ENCODE measurements around the gene R3HDM1. TPM values are rescaled to one million over a fixed set of nuclear protein-coding genes. Genes with fewer than 3 reads are reported as not detected.
"Not testable (repeated sequence)": the region's sequence is repeated elsewhere in the genome, so short reads cannot be mapped to it uniquely, and the experiment has no call there.

The R3HDM1 gene
- total and polyA plus RNA-seq, 4 experiments from 2014 or later, result 8.2 to 42.3 (median 32.2) TPM

DNA sequence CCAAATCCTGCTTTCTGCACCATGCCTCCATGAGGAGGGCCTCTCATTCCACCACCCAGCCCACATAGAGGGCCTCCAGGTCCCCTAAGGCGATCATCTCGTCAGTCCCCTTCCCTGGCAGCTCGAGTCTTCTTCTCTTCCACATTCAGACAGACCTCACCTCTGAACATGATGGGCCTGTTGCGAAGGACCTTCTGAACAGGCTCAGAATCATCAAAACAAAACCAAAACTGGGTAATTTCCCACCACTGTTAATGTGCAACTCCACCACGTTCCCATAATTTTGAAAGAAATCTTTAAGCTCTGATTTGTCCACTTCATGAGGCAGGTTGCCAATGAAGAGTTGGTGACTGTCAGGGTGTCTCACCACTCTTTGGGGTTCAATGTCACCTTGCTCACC is 20.7 kb upstream of the R3HDM1 start:
- Mint-ChIP-seq H3K4me3 (peak overlapping the region in 1 of 8 donors; percentile 10), H3K36me3 (peaks cover 3 to 19% of the 10 kb centered on the region in 2 donors), H3K4me1 (peaks cover 0 to 1% (median 0%) of the 10 kb centered on the region in 4 donors), H3K27ac (no peak overlapping the region), H3K9me3 (peaks cover 0 to 18% (median 3%) of the 10 kb centered on the region in 8 donors), H3K27me3 (no peaks in the 10 kb centered on the region)
- Histone ChIP-seq H3K4me1 (ENCODE audit: insufficient read depth, low read length) (no peaks in the 10 kb centered on the region), H3K27ac (ENCODE audit: low read depth, low read length) (no peak overlapping the region), H3K27me3 (ENCODE audit: insufficient read depth, low read length) (no peaks in the 10 kb centered on the region), H3K9me3 (ENCODE audit: control insufficient read depth in 1 of 2, low read length in 2 of 2) (no peaks in the 10 kb centered on the region), H3K4me3 (ENCODE audit: low read length in 2 of 2) (no peak overlapping the region), H3K36me3 (ENCODE audit: insufficient read depth, low read length) (no peaks in the 10 kb centered on the region)
- intact Hi-C loops (cut with micrococcal nuclease), result no loop called here
- CTCF ChIA-PET (ENCODE audit: partially characterized antibody), result no interaction called here
- no peak for DNase-seq
- POLR2A ChIA-PET (ENCODE audit: partially characterized antibody), result no interaction called here

DNA sequence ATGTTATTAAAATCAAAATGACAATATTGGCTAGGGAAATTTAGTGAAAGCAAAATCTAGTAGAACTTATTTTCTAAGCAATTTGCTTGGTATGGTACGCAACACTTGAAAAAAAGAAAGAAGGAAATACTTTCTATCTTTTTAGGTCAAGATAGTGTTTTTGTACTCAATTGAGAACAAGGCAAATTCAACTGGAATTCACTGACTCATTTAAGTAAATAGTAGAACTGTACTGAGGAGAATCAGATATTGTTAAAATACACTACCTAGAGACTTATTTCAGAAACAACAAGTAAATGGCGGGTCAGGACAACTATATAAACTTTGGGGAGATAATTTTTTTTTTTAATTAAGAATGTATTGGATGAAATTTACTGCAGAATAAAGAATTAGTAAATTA is 19.2 kb upstream of the R3HDM1 start:
- Histone ChIP-seq H3K4me3 (ENCODE audit: low read length in 2 of 2) (no peak overlapping the region), H3K9me3 (ENCODE audit: control insufficient read depth in 1 of 2, low read length in 2 of 2) (peaks cover 0 to 4% of the 10 kb centered on the region in 2 donors), H3K4me1 (ENCODE audit: insufficient read depth, low read length) (no peaks in the 10 kb centered on the region), H3K27ac (ENCODE audit: low read depth, low read length) (no peak overlapping the region), H3K27me3 (ENCODE audit: insufficient read depth, low read length) (no peaks in the 10 kb centered on the region), H3K36me3 (ENCODE audit: insufficient read depth, low read length) (no peaks in the 10 kb centered on the region)
- H3K36me3 Mint-ChIP-seq, result peaks cover 3 to 13% of the 10 kb centered on the region in 2 donors
- H3K4me3 Mint-ChIP-seq, result no peak overlapping the region
- peaks cover 0 to 1% (median 0%) of the 10 kb centered on the region in 4 donors for H3K4me1 Mint-ChIP-seq
- CTCF ChIA-PET (ENCODE audit: partially characterized antibody), result no interaction called here
- POLR2A ChIA-PET (ENCODE audit: partially characterized antibody), result no interaction called here
- H3K9me3 Mint-ChIP-seq, result peaks cover 0 to 17% (median 3%) of the 10 kb centered on the region in 8 donors
- intact Hi-C loops (cut with micrococcal nuclease), result no loop called here
- H3K27ac Mint-ChIP-seq, result no peak overlapping the region
- no peaks in the 10 kb centered on the region for H3K27me3 Mint-ChIP-seq
- no peak for DNase-seq

DNA sequence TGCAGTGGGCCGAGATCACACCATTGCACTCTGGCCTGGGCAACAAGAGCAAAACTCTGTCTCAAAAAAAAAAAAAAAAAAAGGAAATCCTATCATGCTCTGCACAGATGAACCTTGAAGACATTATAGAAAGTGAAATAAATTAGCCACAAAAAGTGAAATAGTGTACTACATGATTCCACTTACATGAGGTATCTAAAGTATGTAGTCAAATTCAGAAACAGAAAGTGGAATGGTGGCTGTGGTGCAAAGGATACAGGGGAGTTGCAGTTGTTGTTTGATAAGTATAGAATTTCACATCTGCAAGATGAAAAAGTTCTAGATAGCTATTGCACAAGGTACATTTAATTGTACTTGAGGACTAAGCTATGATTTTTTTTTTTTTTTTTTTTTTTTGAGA is 5.5 kb upstream of the R3HDM1 start:
- Histone ChIP-seq H3K27me3 (ENCODE audit: insufficient read depth, low read length) (no peaks in the 10 kb centered on the region), H3K4me1 (ENCODE audit: insufficient read depth, low read length) (peaks cover 7% of the 10 kb centered on the region), H3K27ac (ENCODE audit: low read depth, low read length) (no peak overlapping the region), H3K9me3 (ENCODE audit: control insufficient read depth in 1 of 2, low read length in 2 of 2) (no peaks in the 10 kb centered on the region), H3K36me3 (ENCODE audit: insufficient read depth, low read length) (no peaks in the 10 kb centered on the region), H3K4me3 (ENCODE audit: low read length in 2 of 2) (no peak overlapping the region)
- intact Hi-C loops (cut with micrococcal nuclease), result no loop called here
- POLR2A ChIA-PET (ENCODE audit: partially characterized antibody), result no interaction called here
- CTCF ChIA-PET (ENCODE audit: partially characterized antibody), result no interaction called here
- no peaks in the 10 kb centered on the region for H3K4me1 Mint-ChIP-seq
- no peaks in the 10 kb centered on the region for H3K27me3 Mint-ChIP-seq
- peaks cover 0 to 3% of the 10 kb centered on the region in 2 donors for H3K36me3 Mint-ChIP-seq
- no peak for DNase-seq
- H3K4me3 Mint-ChIP-seq, result no peak overlapping the region
- H3K9me3 Mint-ChIP-seq, result peaks cover 0 to 2% (median 0%) of the 10 kb centered on the region in 8 donors
- H3K27ac Mint-ChIP-seq, result no peak overlapping the region

DNA sequence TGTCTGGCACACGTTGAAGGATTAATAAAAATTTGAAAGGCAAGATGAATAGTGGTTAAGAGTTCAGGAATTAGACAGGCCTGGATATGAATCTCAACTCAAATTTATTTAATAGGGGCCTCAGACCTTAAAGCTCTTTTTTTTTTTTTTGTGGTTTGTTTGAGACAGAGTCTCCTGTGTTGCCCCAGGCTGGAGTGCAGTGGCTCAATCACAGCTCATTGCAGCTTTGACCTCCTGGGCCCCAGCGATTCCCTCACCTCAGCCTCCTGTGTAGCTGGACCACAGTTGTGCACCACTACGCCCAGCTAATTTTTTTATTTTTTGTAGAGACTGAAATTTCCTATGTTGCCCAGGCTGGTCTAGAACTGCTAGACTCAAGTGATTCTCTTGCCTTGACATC is 3.3 kb upstream of the R3HDM1 start:
- no peaks in the 10 kb centered on the region for H3K9me3 ChIP-seq (ENCODE audit: control insufficient read depth in 1 of 2, low read length in 2 of 2)
- Mint-ChIP-seq H3K4me1 (peaks cover 7 to 11% (median 9%) of the 10 kb centered on the region in 4 donors), H3K36me3 (peaks cover 0 to 3% of the 10 kb centered on the region in 2 donors), H3K27me3 (no peaks in the 10 kb centered on the region), H3K4me3 (peak overlapping the region in 1 of 8 donors; percentile 58), H3K27ac (no peak overlapping the region), H3K9me3 (no peaks in the 10 kb centered on the region)
- H3K27me3 ChIP-seq (ENCODE audit: insufficient read depth, low read length), result no peaks in the 10 kb centered on the region
- no peak for DNase-seq
- ChIA-PET POLR2A (ENCODE audit: partially characterized antibody) (no interaction called here), CTCF (ENCODE audit: partially characterized antibody) (no interaction called here)
- no peaks in the 10 kb centered on the region for H3K36me3 ChIP-seq (ENCODE audit: insufficient read depth, low read length)
- no peak overlapping the region for H3K4me3 ChIP-seq (ENCODE audit: low read length in 2 of 2)
- intact Hi-C loops (cut with micrococcal nuclease), result no loop called here
- peaks cover 13% of the 10 kb centered on the region for H3K4me1 ChIP-seq (ENCODE audit: insufficient read depth, low read length)
- H3K27ac ChIP-seq (ENCODE audit: low read depth, low read length), result no peak overlapping the region

DNA sequence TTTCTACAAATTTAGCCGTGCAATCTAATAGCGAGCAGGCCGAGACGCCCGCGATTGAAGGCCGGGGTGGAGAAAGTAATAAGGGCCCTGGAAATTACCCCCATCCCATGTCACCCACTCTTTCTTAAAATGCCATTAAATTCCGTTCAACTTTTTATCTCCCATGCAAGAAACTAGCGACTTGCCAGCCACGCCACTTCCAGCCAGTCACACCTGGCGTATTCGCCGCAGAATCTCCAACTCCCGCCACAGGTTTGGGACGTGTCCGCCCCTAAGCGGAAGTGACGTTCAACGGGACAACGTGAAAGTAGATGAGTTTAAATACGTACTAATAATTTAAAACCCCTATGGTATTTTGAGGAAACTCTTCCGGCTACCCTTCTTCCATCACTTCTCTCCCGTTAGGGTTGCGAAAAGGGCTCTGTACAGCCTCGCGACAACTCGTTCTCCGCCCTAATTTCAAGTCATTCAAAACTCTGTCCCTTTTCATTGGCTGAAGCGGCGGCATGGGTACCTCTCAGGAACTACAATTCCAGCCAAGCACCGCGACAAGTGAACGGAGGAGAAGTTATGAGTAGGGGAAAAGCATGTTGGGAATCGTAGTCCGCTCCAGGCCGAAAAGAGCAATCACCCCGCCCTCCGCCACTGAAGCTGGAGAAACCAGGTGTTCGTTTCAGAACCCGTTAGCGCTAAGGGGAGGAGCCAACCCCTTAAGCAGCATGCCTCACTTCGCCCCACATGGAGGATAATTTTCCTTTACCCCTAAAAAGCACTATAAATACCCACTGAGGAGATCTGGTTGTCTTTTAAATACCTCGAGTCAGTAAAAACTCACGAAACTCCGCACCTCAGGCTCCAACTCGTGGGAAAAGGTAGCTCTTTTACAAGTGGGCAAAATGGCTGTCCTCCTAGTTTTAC is 712 bp upstream of the R3HDM1 start, which contains the start of gene ZRANB3:
TSS of gene ZRANB3 (minus strand) at position 906 of the 918 bp plus-strand sequence.
- intact Hi-C loops (cut with micrococcal nuclease), result loop anchor here (1.0 to 10.0 kb wide), 8 partner anchors 127 to 1403 kb away; partner anchors contain the start of genes CCNT2, MCM6, RAB3GAP1 and UBXN4
- Histone ChIP-seq H3K4me1 (ENCODE audit: insufficient read depth, low read length) (peaks cover 29% of the 10 kb centered on the region), H3K36me3 (ENCODE audit: insufficient read depth, low read length) (no peaks in the 10 kb centered on the region), H3K27me3 (ENCODE audit: insufficient read depth, low read length) (no peaks in the 10 kb centered on the region), H3K9me3 (ENCODE audit: control insufficient read depth in 1 of 2, low read length in 2 of 2) (no peaks in the 10 kb centered on the region), H3K4me3 (ENCODE audit: low read length in 2 of 2) (peak within 1 kb of the TSS; percentile 86 to 98), H3K27ac (ENCODE audit: low read depth, low read length) (peak within 1 kb of the TSS; percentile 89)
- Mint-ChIP-seq H3K27ac (peak within 1 kb of the TSS in 4 of 7 donors; percentile 59 to 91 (median 78)), H3K4me3 (no peak within 1 kb of the TSS), H3K27me3 (no peaks in the 10 kb centered on the region), H3K36me3 (no peaks in the 10 kb centered on the region), H3K4me1 (peaks cover 11 to 25% (median 17%) of the 10 kb centered on the region in 4 donors), H3K9me3 (no peaks in the 10 kb centered on the region)
- CTCF ChIA-PET (ENCODE audit: partially characterized antibody), result interaction anchor here (0.9 to 2.4 kb wide), 4 partner anchors 60 to 526 kb away, joined by 3 to 9 read pairs (median 3); no protein-coding TSS in a partner anchor
- peak; percentile 96 to 99 (median 97) for DNase-seq
- POLR2A ChIA-PET (ENCODE audit: partially characterized antibody), result interaction anchor here (0.5 to 2.7 kb wide), 12 partner anchors 103 to 613 kb away, joined by 3 to 20 read pairs (median 6); partner anchors contain the start of genes CCNT2, MCM6, RAB3GAP1 and UBXN4

DNA sequence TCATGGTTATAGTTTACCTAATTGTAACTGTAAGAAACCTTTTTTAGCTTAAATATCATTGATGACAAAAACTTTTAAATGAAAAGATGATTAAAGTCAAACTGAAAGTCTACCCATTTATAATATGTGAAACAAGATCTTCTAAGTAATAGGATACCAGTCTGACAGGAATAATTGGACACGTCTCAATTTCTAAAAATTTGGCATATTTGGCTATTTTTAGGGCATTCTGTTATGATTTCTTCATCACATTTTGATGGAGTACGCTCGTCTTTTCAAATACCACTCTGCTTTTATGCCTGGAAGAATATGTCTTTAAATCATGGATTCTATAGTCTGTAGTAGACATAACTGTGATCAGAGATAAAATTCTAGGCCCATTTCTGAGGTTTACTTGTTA is 1.3 kb downstream of the R3HDM1 start:
- H3K27me3 Mint-ChIP-seq, result no peaks in the 10 kb centered on the region
- Histone ChIP-seq H3K4me1 (ENCODE audit: insufficient read depth, low read length) (peaks cover 29% of the 10 kb centered on the region), H3K36me3 (ENCODE audit: insufficient read depth, low read length) (no peaks in the 10 kb centered on the region), H3K9me3 (ENCODE audit: control insufficient read depth in 1 of 2, low read length in 2 of 2) (no peaks in the 10 kb centered on the region), H3K4me3 (ENCODE audit: low read length in 2 of 2) (no peak overlapping the region), H3K27me3 (ENCODE audit: insufficient read depth, low read length) (no peaks in the 10 kb centered on the region), H3K27ac (ENCODE audit: low read depth, low read length) (no peak overlapping the region)
- DNase-seq, result no peak
- intact Hi-C loops (cut with micrococcal nuclease), result loop anchor here (5.0 to 10.0 kb wide), 3 partner anchors 125 to 602 kb away; no protein-coding TSS in a partner anchor
- H3K4me3 Mint-ChIP-seq, result peak overlapping the region in 2 of 8 donors; percentile 39 to 54
- peaks cover 0 to 1% of the 10 kb centered on the region in 2 donors for H3K36me3 Mint-ChIP-seq
- peaks cover 11 to 25% (median 18%) of the 10 kb centered on the region in 4 donors for H3K4me1 Mint-ChIP-seq
- H3K27ac Mint-ChIP-seq, result peak overlapping the region in 5 of 7 donors; percentile 4 to 59 (median 29)
- ChIA-PET POLR2A (ENCODE audit: partially characterized antibody) (interaction anchor here (2.0 to 2.7 kb wide), 3 partner anchors 208 to 479 kb away, joined by 7 to 20 read pairs (median 17); partner anchors contain the start of gene UBXN4), CTCF (ENCODE audit: partially characterized antibody) (interaction anchor here (2.4 kb wide), 1 partner anchor 528 kb away, joined by 9 read pairs; no protein-coding TSS in a partner anchor)
- H3K9me3 Mint-ChIP-seq, result no peaks in the 10 kb centered on the region

DNA sequence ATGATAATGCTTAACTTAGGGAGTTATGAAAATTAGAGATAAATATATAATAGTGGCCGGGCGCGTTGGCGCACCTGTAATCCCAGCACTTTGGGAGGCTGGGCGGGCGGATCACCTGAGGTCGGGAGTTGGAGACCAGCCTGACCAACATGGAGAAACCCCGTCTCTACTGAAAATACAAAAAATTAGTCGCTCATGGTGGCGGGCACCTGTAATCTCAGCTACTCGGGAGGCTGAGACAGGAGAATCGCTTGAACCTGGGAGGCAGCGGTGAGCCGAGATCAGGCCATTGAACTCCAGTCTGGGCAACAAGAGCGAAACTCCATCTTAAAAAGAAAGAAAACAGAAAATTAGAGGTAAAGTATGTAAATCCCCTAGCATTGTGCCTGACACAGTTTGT is 2.3 kb downstream of the R3HDM1 start:
- Mint-ChIP-seq H3K4me3 (peak overlapping the region in 2 of 8 donors; percentile 12 to 54), H3K4me1 (peaks cover 13 to 26% (median 21%) of the 10 kb centered on the region in 4 donors), H3K27ac (peak overlapping the region in 1 of 7 donors; percentile 31)
- H3K4me1 ChIP-seq (ENCODE audit: insufficient read depth, low read length), result peaks cover 29% of the 10 kb centered on the region
- H3K36me3 Mint-ChIP-seq; DNase-seq; H3K9me3 ChIP-seq (ENCODE audit: control insufficient read depth in 1 of 2, low read length in 2 of 2); H3K27ac ChIP-seq (ENCODE audit: low read depth, low read length); H3K27me3 ChIP-seq (ENCODE audit: insufficient read depth, low read length); H3K36me3 ChIP-seq (ENCODE audit: insufficient read depth, low read length); H3K27me3 Mint-ChIP-seq; H3K9me3 Mint-ChIP-seq; H3K4me3 ChIP-seq (ENCODE audit: low read length in 2 of 2); POLR2A ChIA-PET (ENCODE audit: partially characterized antibody): not testable (repeated sequence)
- CTCF ChIA-PET (ENCODE audit: partially characterized antibody), result interaction anchor here (1.1 kb wide), 1 partner anchor 176 kb away, joined by 3 read pairs; no protein-coding TSS in a partner anchor
- intact Hi-C loops (cut with micrococcal nuclease), result loop anchor here (5.0 to 10.0 kb wide), 3 partner anchors 124 to 601 kb away; no protein-coding TSS in a partner anchor

Data from CD4-positive, alpha-beta memory T cell (primary cell).